Activated CD8-positive, alpha-beta memory T cell treated with anti-CD3 and anti-CD28 coated beads for 48 hours (primary cell): ENCODE results near the gene CCDC158.
"Not testable (repeated sequence)": the region's sequence is repeated elsewhere in the genome, so short reads cannot be mapped to it uniquely, and the experiment has no call there.

Experiments
- DNase-seq, 3 experiments: peaks; one replicate each; pipeline ENCODE4 v3.0.0-alpha.2; 2020; ENCODE audit warnings: low read depth in 2 of 3, low spot score in 2 of 3

CCDC158 gene

GRCh38 chr4:76420762-76421581, at the start of gene CCDC158:
CCDC158 (minus strand) TSS chr4:76421141; CDS start chr4:76403207, 17,934 bp downstream.
- DNase-seq: no peak

- DNase-seq: no peak
These were observed 49.6 kb upstream of the CCDC158 start for GRCh38 chr4:76470532-76470931.

- DNase-seq: no peak
These were observed 49.1 kb upstream of the CCDC158 start for GRCh38 chr4:76470064-76470463.

- DNase-seq: no peak
These were observed 42.6 kb upstream of the CCDC158 start for GRCh38 chr4:76463568-76463967.

- DNase-seq: no peak
These were observed 38.4 kb upstream of the CCDC158 start for GRCh38 chr4:76459291-76459723.

GRCh38 chr4:76458825-76459224, 37.9 kb upstream of the CCDC158 start:
- no peak for DNase-seq

GRCh38 chr4:76458297-76458696, 37.4 kb upstream of the CCDC158 start:
- DNase-seq: no peak

- DNase-seq: no peak
These were observed 36.9 kb upstream of the CCDC158 start for GRCh38 chr4:76457885-76458284.

- not testable (repeated sequence) for DNase-seq
These were observed 33.1 kb upstream of the CCDC158 start for GRCh38 chr4:76454073-76454472.

GRCh38 chr4:76453232-76453631, 32.3 kb upstream of the CCDC158 start:
- DNase-seq: no peak

- no peak for DNase-seq
These were observed 28.9 kb upstream of the CCDC158 start for GRCh38 chr4:76449833-76450232.

GRCh38 chr4:76449362-76449767, 28.4 kb upstream of the CCDC158 start:
- no peak for DNase-seq

GRCh38 chr4:76448211-76448610, 27.3 kb upstream of the CCDC158 start:
- no peak for DNase-seq

- DNase-seq: no peak
These were observed 26.5 kb upstream of the CCDC158 start for GRCh38 chr4:76447393-76447851.

- no peak for DNase-seq
These were observed 25.0 kb upstream of the CCDC158 start for GRCh38 chr4:76445911-76446310.

- no peak for DNase-seq
These were observed 22.4 kb upstream of the CCDC158 start for GRCh38 chr4:76443376-76443775.

- DNase-seq: no peak
These were observed 21.9 kb upstream of the CCDC158 start for GRCh38 chr4:76442807-76443206.

GRCh38 chr4:76441881-76442280, 20.9 kb upstream of the CCDC158 start:
- no peak for DNase-seq

- no peak for DNase-seq
These were observed 18.6 kb upstream of the CCDC158 start for GRCh38 chr4:76439491-76439890.

- DNase-seq: no peak
These were observed 14.8 kb upstream of the CCDC158 start for GRCh38 chr4:76435528-76436319.

GRCh38 chr4:76434901-76435527, 14.1 kb upstream of the CCDC158 start, which contains the start of gene SHROOM3:
SHROOM3 (plus strand) TSS chr4:76435229; CDS start chr4:76436053, 824 bp downstream.
- no peak for DNase-seq
